A673 (cell line): ENCODE results near the gene COPS9. TPM values are rescaled to one million over a fixed set of nuclear protein-coding genes. Genes with fewer than 3 reads are reported as not detected.

Source experiments
- BruUV-seq: library from RNA; stranded (reverse); fragments of 400-500 nt; replicated peaks from 2 replicates; lab custom pipeline; 2021; lab: Mats Ljungman, UMichigan
- CTCF ChIA-PET: fragments of 300-600 bp; sonication (Branson Sonifier 250); formaldehyde crosslinking; loops from one replicate; lab custom pipeline; 2022; ENCODE audit warnings: antibody characterized with exemption; lab: Charles Lee
- POLR2A ChIA-PET: fragments of 300-600 bp; sonication (Branson Sonifier 250); formaldehyde crosslinking; loops from one replicate; lab custom pipeline; 2022; ENCODE audit warnings: antibody characterized with exemption; ENCODE audit not compliant: low non-redundant PET; lab: Charles Lee
- DNase-seq: peaks from one replicate; pipeline ENCODE4 v3.0.0-alpha.2; 2015; ENCODE audit warnings: low spot score
- H3K27ac ChIP-seq: fragments of 200-600 bp; sonication (generic); 2 replicates; pipeline ENCODE4 v1.5.1; 2016; ENCODE audit warnings: mixed run types, low read depth, mild to moderate bottlenecking, mixed read lengths, antibody characterized with exemption, low read length; ENCODE audit not compliant: poor library complexity, severe bottlenecking
- H3K27me3 ChIP-seq: fragments of 200-600 bp; sonication (generic); replicated peaks from 2 replicates; pipeline ENCODE4 v1.6.1; 2017; ENCODE audit warnings: mixed run types, low read depth, mild to moderate bottlenecking, mixed read lengths, antibody characterized with exemption, low read length; ENCODE audit not compliant: insufficient read depth, poor library complexity
- H3K36me3 ChIP-seq: fragments of 200-600 bp; sonication (generic); 2 replicates; pipeline ENCODE4 v1.6.1; 2016; ENCODE audit warnings: mixed run types, mild to moderate bottlenecking, mixed read lengths, antibody characterized with exemption, low read length; ENCODE audit not compliant: insufficient read depth, poor library complexity, severe bottlenecking
- H3K4me1 ChIP-seq: fragments of 200-600 bp; sonication (generic); 2 replicates; pipeline ENCODE4 v1.6.1; 2017; ENCODE audit warnings: mixed run types, mild to moderate bottlenecking, mixed read lengths, antibody characterized with exemption, low read length; ENCODE audit not compliant: insufficient read depth, poor library complexity, severe bottlenecking
- H3K4me3 ChIP-seq: fragments of 200-600 bp; sonication (generic); 2 replicates; pipeline ENCODE4 v1.5.1; 2016; ENCODE audit warnings: low read depth, mixed run types, mild to moderate bottlenecking, mixed read lengths, low read length; ENCODE audit not compliant: poor library complexity, severe bottlenecking
- H3K9me3 ChIP-seq: fragments of 200-600 bp; sonication (generic); 2 replicates; pipeline ENCODE4 v1.6.1; 2016; ENCODE audit warnings: mixed run types, low read depth, mild to moderate bottlenecking, mixed read lengths, antibody characterized with exemption, low read length; ENCODE audit not compliant: poor library complexity, severe bottlenecking
- EZH2 ChIP-seq: fragments of 200-600 bp; sonication (generic); IDR thresholded peaks from 2 replicates; pipeline ENCODE4 v1.6.1; 2017; ENCODE audit warnings: borderline replicate concordance, low read depth, mild to moderate bottlenecking, mixed read lengths, antibody characterized with exemption, low read length; ENCODE audit not compliant: poor library complexity, severe bottlenecking
- intact Hi-C: fragments of 100-400 bp; cut with micrococcal nuclease; formaldehyde crosslinking; loops from one replicate; pipeline ENCODE4 v1.10.0; 2022; ENCODE audit not compliant: unreplicated experiment
- total RNA-seq: library from RNA; stranded (reverse); gene quantifications from 2 replicates; pipeline ENCODE4 v1.2.3, GENCODE V29; 2021
- TF ChIP-seq, protein P1 (sequence below): fragments of 300-800, 200-600 bp; sonication (generic); conservative IDR thresholded peaks from 2 replicates; pipeline ENCODE4 v1.5.1; 2017; ENCODE audit warnings: low read depth, mild to moderate bottlenecking, antibody characterized with exemption, low read length, moderate library complexity, mixed read lengths

The COPS9 gene
- total RNA-seq, 1 experiment from 2014 or later: 136 TPM

DNA sequence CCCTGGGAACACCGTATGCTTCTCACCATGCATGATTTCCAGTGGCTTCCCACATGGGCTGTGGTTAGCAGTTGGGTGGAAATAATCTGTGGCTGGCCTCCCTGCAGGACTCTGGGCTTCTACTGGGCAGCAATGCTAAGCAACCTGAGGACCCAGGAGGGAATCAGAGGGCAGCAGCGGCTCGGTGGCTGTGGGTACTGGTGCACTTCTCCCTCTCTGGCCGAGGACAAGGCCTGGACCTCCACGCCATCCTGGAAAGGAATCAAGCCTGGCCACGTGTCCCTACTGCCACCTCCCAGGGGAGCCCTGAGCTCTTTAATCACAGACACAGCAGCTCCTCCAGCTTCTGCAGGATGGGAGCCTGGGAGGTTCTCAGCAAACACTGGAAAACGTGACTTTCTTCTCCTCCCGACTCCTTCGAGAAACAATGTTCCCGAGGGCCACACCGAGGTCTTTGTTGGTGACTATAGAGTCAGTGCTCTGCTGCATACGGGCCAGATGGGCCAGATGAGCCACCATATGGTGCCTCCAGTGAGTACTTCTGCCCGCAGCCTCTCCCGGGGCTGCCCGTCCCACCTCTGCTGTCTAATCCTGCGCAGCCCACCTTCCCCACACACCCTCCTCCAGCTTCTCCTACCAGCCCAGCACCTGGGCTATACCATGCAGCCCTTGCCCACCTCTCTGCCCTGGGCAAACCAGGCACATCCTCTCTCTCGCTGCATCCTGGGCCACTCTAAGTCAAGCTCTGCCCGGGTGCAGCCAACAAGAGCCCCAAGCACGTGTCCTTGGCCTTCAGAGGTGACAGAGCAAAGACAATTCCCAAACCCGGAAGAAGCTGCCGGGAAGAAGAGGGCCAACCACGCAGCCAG, 47.1 kb upstream of the COPS9 start:
- no peaks in the 10 kb centered on the region for H3K4me1 ChIP-seq
- CTCF ChIA-PET: no interaction called here
- H3K27me3 ChIP-seq: peaks cover 11% of the 10 kb centered on the region
- intact Hi-C loops: no loop called here
- H3K27ac ChIP-seq: no peak overlapping the region
- no peak for DNase-seq
- H3K9me3 ChIP-seq: no peaks in the 10 kb centered on the region
- BruUV-seq: no TSS peak
- H3K36me3 ChIP-seq: no peaks in the 10 kb centered on the region
- TF ChIP-seq EZH2: no peak
- TF ChIP-seq, protein P1, sequence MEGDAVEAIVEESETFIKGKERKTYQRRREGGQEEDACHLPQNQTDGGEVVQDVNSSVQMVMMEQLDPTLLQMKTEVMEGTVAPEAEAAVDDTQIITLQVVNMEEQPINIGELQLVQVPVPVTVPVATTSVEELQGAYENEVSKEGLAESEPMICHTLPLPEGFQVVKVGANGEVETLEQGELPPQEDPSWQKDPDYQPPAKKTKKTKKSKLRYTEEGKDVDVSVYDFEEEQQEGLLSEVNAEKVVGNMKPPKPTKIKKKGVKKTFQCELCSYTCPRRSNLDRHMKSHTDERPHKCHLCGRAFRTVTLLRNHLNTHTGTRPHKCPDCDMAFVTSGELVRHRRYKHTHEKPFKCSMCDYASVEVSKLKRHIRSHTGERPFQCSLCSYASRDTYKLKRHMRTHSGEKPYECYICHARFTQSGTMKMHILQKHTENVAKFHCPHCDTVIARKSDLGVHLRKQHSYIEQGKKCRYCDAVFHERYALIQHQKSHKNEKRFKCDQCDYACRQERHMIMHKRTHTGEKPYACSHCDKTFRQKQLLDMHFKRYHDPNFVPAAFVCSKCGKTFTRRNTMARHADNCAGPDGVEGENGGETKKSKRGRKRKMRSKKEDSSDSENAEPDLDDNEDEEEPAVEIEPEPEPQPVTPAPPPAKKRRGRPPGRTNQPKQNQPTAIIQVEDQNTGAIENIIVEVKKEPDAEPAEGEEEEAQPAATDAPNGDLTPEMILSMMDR: no peak
- no peak overlapping the region for H3K4me3 ChIP-seq
- POLR2A ChIA-PET: no interaction called here

DNA sequence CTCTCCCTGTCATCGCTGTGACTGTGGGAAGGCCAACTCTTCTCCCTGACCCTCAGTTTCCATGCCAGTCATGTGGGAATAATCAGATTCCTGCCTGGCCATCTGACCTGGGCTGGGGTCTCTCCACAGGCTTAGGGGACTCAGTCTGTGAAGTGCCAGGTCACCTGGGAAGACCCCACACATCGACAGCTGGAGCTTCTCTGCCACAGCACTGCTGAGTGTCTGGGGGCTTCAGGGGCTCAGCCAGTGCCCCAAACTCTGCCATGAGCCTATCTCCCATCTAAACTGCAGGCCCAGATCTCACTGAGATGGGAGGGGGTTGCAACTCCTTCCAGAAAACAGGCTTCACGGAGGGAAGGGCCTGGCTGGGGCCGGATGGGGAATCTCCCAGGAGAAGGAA, 46.4 kb upstream of the COPS9 start:
- POLR2A ChIA-PET: no interaction called here
- Histone ChIP-seq H3K4me1 (no peaks in the 10 kb centered on the region), H3K27me3 (peaks cover 16% of the 10 kb centered on the region), H3K4me3 (no peak overlapping the region), H3K36me3 (no peaks in the 10 kb centered on the region), H3K9me3 (no peaks in the 10 kb centered on the region), H3K27ac (no peak overlapping the region)
- no peak for DNase-seq
- TF ChIP-seq, protein P1: no peak
- intact Hi-C loops: no loop called here
- BruUV-seq: no TSS peak
- CTCF ChIA-PET: no interaction called here

DNA sequence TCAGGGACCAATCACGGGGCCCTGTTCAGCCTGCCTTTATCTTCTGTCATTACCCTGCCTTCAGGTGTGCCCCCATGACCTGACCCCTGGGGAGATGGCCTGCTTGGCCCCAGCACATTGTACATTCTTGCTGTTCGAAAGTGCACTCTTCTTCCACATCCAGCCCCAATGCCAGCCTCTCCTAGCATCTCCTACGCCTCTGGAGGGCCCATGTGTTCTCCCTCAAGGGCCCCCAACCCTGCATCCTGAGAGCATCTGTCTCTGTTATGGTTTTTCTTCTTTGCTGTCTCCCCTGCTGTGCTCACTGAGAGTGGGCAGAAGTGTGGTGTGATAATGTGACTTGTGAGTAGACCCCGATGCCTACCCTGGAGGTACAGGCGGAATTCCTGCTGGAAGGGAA, 45.9 kb upstream of the COPS9 start:
- H3K27me3 ChIP-seq: peaks cover 20% of the 10 kb centered on the region
- intact Hi-C loops: no loop called here
- CTCF ChIA-PET: no interaction called here
- H3K36me3 ChIP-seq: no peaks in the 10 kb centered on the region
- POLR2A ChIA-PET: no interaction called here
- no peak overlapping the region for H3K4me3 ChIP-seq
- BruUV-seq: no TSS peak
- no peak overlapping the region for H3K27ac ChIP-seq
- DNase-seq: no peak
- H3K9me3 ChIP-seq: no peaks in the 10 kb centered on the region
- no peaks in the 10 kb centered on the region for H3K4me1 ChIP-seq
- TF ChIP-seq, protein P1: no peak
- no peak for TF ChIP-seq EZH2
